NCI-H526 treated with DMSO at 0.1 percent for 48 hours (cell line): ENCODE measurements around the gene GALNT6.

Source experiments
- DNase-seq: peaks from one replicate; lab custom pipeline; 2025; lab: John Stamatoyannopoulos, UW

GALNT6 gene

GRCh38 chr12:51391283-51392123 lies at the start of gene GALNT6:
TSS of gene GALNT6 (minus strand) at chr12:51391406. CDS start at chr12:51379781, 11,625 bp downstream.
- DNase-seq, result peak; percentile 58

GRCh38 chr12:51439330-51439729 lies 48.1 kb upstream of the GALNT6 start:
- no peak for DNase-seq

- DNase-seq, result no peak
Observed at GRCh38 chr12:51437431-51437830, 46.2 kb upstream of the GALNT6 start.

- no peak for DNase-seq
Observed at GRCh38 chr12:51434305-51434704, 43.1 kb upstream of the GALNT6 start.

- DNase-seq, result no peak
Observed at GRCh38 chr12:51432921-51433320, 41.7 kb upstream of the GALNT6 start.

- DNase-seq, result peak; percentile 33
Observed at GRCh38 chr12:51430196-51430895, 39.1 kb upstream of the GALNT6 start.

GRCh38 chr12:51429700-51430099 lies 38.5 kb upstream of the GALNT6 start:
- no peak for DNase-seq

GRCh38 chr12:51428256-51428655 lies 37.0 kb upstream of the GALNT6 start:
- no peak for DNase-seq

- peak; percentile 90 for DNase-seq
Observed at GRCh38 chr12:51424662-51425539, 33.7 kb upstream of the GALNT6 start, which contains the start of gene SLC4A8. TSS of gene SLC4A8 (plus strand) at chr12:51424831. CDS start at chr12:51424988, 157 bp downstream.

GRCh38 chr12:51424094-51424661 lies 33.0 kb upstream of the GALNT6 start:
- no peak for DNase-seq

GRCh38 chr12:51421266-51421884 lies 30.2 kb upstream of the GALNT6 start:
- peak; percentile 20 for DNase-seq

- no peak for DNase-seq
Observed at GRCh38 chr12:51419425-51420193, 28.4 kb upstream of the GALNT6 start.

GRCh38 chr12:51417826-51418225 lies 26.6 kb upstream of the GALNT6 start:
- DNase-seq, result no peak

GRCh38 chr12:51415931-51416330 lies 24.7 kb upstream of the GALNT6 start:
- DNase-seq, result no peak

- no peak for DNase-seq
Observed at GRCh38 chr12:51413791-51414190, 22.6 kb upstream of the GALNT6 start.

- DNase-seq, result no peak
Observed at GRCh38 chr12:51413149-51413548, 21.9 kb upstream of the GALNT6 start.

- no peak for DNase-seq
Observed at GRCh38 chr12:51409846-51410245, 18.6 kb upstream of the GALNT6 start.

GRCh38 chr12:51407604-51408003 lies 16.4 kb upstream of the GALNT6 start:
- no peak for DNase-seq

- DNase-seq, result no peak
Observed at GRCh38 chr12:51406859-51407258, 15.7 kb upstream of the GALNT6 start.

GRCh38 chr12:51406290-51406689 lies 15.1 kb upstream of the GALNT6 start:
- DNase-seq, result no peak

GRCh38 chr12:51405801-51406207 lies 14.6 kb upstream of the GALNT6 start:
- DNase-seq, result peak; percentile 38
